LNCaP clone FGC (cell line): ENCODE measurements around the gene SETD6.

ENCODE experiments used
- DNase-seq: peaks from one replicate; pipeline ENCODE4 v3.0.0-alpha.2; 2011; ENCODE audit warnings: low read depth
- H3K4me3 ChIP-seq: 2 replicates; pipeline ENCODE4 v1.5.1; 2011; ENCODE audit warnings: mild to moderate bottlenecking, low read depth, low read length, control low read depth
- TF ChIP-seq, protein P1 (sequence below): IDR thresholded peaks from 2 replicates; pipeline ENCODE4 v1.5.1; 2012; ENCODE audit warnings: mild to moderate bottlenecking; ENCODE audit not compliant: control insufficient read depth, insufficient read depth; ENCODE audit errors: extremely low read depth

The SETD6 gene

DNA sequence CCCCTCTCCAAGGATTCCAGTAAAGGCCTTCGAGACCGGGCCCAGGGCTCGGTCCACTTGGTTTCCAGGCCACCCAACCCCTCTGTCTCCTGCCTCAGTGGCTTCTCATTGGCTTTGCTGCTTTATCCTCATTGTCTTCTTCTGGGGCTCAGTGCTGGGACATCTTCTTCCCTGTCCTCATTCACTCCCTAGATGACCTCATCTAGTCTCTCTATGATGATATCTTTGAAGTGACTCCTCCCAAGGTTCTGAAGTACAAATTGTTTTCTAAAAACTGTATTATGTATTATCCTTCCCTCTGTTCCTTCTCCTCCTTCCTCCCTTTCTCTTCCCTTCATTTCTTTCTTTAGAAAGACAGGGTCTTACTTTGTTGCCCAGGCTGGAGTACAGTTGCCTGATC lies 42.5 kb upstream of the SETD6 start:
- TF ChIP-seq, protein P1, sequence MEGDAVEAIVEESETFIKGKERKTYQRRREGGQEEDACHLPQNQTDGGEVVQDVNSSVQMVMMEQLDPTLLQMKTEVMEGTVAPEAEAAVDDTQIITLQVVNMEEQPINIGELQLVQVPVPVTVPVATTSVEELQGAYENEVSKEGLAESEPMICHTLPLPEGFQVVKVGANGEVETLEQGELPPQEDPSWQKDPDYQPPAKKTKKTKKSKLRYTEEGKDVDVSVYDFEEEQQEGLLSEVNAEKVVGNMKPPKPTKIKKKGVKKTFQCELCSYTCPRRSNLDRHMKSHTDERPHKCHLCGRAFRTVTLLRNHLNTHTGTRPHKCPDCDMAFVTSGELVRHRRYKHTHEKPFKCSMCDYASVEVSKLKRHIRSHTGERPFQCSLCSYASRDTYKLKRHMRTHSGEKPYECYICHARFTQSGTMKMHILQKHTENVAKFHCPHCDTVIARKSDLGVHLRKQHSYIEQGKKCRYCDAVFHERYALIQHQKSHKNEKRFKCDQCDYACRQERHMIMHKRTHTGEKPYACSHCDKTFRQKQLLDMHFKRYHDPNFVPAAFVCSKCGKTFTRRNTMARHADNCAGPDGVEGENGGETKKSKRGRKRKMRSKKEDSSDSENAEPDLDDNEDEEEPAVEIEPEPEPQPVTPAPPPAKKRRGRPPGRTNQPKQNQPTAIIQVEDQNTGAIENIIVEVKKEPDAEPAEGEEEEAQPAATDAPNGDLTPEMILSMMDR = no peak
- DNase-seq = no peak
- no peak overlapping the region for H3K4me3 ChIP-seq

DNA sequence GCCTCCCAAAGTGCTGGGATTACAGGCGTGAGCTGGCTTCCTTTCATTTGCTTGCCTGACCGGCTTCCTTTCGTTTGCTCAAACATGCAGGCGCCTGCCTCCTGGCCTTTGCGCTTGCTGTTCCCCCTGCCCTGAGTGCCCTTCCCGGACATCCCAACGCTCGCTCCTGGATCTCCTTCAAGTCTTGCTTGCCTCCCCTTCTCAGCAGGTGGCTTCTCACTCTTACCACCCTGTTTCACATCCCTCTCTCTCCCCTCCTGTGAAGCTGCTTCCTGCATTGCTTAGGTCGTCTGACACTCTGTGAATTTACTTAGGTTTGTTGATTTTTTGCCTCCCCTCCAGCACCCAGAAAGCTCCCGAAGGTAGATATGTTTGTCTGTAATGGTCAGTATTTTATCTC lies 41.0 kb upstream of the SETD6 start:
- H3K4me3 ChIP-seq = no peak overlapping the region
- no peak for DNase-seq
- TF ChIP-seq, protein P1 = no peak

DNA sequence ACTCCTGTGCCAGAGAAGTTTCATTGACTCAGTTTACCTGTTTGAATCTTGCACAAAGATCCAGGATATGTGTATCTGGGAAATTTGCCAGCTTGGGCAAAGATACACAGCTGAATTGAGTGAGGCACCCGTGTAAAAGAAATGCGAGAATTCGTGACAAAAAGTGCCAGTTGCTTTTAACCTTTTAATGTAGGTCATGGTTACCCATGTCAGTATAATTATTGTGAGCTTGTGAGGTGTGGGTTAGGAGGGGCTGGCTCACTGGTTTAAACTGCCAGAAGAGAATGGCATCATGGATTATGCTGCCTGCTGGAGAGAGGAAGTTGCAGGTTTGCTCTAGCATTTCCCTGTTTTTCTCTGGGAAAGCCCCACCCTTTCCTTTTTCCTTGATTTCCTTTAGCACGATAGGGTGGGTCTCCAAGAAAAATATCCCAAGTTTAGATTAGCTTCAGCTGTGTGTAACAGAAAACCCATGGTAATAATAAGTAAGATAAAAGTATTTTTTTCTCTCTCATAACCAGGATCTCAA lies 40.2 kb upstream of the SETD6 start:
- TF ChIP-seq, protein P1 = no peak
- no peak overlapping the region for H3K4me3 ChIP-seq
- DNase-seq = no peak

DNA sequence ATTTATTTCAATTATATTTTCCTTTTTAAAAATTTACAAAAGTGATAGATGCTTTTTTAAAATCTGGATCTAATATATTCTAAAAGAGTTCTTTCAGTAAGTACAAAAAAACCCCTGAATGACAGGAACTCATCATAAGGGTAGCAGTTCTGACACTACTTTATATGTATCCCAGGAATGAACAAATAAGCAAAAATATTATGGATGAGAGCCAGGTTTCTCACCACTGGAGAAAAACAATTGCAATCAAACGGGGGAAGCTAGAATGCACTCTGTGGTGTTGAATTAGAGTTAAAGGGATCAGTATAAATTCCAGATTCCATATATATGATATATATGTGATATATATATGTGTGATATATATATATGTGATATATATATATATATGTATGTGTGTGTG lies 38.5 kb upstream of the SETD6 start:
- no peak for DNase-seq
- H3K4me3 ChIP-seq = no peak overlapping the region
- TF ChIP-seq, protein P1 = no peak

GRCh38 chr16:58478427-58478826 lies 36.9 kb upstream of the SETD6 start:
- no peak for DNase-seq
- TF ChIP-seq, protein P1 = no peak
- H3K4me3 ChIP-seq = no peak overlapping the region

DNA sequence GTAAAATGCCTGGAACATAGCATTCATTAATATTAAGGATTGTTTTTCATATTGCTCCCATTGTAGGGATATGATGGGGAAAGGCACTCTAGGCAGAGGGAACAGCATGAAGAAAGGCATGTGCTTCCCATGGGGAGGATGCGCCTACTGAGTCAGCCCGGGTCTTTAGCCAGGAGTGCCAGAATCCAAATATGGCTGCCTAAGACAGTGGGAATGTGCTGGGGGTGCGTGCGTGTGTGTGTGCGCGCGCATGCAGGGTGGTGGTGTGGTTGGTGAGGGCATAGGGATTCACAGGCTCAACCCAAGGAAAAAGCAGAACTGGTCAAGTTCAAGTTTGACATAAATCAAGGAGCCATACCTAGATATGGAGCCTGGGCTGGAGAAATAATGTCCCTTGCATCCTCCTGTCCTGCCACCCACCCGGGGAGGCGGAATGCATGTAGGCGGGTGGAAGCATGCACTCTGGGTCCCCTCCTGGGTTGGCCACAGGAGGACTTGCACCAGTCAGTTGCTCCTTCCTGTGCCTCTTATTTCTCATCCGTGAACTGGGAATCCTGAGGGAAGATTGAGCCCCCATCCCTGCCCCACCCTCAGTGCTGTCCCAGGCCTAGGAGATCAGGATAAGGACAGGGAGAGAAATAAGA lies 34.0 kb upstream of the SETD6 start:
- H3K4me3 ChIP-seq = no peak overlapping the region
- TF ChIP-seq, protein P1 = no peak
- no peak for DNase-seq

DNA sequence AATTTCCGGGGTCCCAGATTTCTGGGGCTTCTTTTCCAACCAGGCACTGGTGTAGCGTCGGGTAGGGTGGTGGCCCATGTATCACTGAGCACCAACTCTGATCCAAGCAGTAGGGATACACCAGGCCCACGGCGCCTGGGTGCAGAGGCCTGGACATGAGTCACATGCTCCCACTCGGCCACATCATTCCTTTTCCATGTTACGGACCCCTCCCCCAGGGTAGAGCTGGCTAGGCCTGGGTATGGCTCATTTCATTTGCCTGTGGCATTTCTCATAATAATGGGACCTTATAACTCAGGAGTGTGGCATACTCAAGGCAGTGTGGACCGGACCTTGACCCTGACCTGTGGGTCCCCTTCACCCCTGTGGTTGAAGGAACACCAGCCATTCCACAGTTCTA lies 33.4 kb upstream of the SETD6 start:
- TF ChIP-seq, protein P1 = no peak

More for the DNA sequence above, 33.4 kb upstream of the SETD6 start:
- DNase-seq = no peak
- no peak overlapping the region for H3K4me3 ChIP-seq
